Activated CD4-positive, alpha-beta T cell treated with anti-CD3 and anti-CD28 coated beads for 4 hours (primary cell): ENCODE results near the gene TMEM184B.
A peak's percentile ranks its signal among the peaks of the same experiment; 100 is the strongest.

Experiments
- DNase-seq, 2 donors: peaks; one replicate each; pipeline ENCODE4 v3.0.0-alpha.2; 2020

TMEM184B gene

DNA sequence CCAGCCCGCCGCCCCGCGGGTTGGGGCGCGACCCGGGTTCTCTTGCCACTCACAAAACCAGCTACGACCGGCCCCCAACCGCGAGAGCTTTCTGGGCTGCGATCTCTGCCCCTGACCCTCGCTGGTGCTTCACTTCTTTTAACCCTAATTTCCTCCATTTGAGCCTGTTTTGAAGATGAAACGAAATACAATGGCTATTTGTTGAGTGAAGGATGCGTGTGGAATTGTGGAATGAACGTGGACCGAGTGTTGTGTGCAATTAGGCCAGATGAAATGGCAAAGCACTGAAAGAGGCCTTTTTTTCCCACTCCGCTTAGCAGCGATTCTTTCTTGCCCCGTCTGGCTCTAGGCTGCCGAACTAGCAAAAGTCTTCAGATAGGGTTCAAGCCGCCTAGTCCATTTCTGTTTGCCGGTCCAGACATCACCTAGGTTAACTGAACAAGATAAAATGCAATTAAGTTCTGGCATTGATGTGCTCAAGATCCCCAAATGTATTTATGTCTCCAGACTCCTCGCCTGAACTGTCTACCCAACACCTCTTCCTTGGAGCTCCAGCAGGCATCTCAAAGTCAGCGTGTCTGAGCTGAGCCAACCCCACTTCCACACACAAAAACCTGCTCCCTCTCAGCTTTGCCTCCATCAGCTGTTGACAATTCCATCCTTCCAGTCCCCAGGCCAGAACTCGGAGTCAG lies 471 bp upstream of the TMEM184B start:
- no peak for DNase-seq

DNA sequence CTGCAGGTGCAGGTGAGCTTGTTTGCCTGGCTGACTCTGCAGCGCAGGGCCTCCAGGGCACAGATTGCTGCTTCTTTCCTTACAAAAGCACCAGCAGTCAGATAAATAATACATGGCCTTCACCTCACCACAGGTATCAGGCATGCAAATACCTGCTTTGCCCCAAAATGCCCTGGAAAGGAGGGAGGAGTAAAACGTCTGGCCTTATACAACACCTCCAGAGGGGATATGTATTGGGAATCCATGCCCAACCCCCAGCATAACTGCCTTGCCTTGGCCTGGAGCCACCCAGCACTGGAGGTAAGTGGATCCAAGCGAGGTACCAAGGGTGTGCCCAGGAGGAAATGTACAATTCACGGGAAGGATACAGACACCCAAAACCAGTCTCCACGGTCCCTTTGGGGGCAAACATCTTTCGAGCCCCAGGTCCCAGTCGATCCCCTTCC lies 860 bp downstream of the TMEM184B start:
- no peak for DNase-seq

DNA sequence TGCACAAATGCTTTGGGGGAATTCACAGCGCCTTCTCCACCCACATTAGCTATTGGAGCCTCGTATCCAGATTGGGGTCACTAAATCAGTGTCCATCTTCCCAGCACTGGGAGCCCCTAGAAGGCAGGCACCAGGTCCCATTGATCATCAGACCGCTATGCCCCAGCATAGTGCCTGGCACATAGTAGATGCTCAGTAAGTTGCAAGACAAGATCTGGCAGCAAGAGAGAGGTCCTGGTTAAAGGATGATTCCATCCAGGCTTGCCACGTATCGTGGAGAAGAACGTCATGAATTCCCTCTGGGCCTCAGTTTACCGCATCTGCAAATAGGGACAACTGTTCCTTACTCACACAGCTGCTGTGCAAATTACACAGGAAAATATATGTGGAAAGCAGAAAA lies 1.7 kb downstream of the TMEM184B start:
- no peak for DNase-seq

DNA sequence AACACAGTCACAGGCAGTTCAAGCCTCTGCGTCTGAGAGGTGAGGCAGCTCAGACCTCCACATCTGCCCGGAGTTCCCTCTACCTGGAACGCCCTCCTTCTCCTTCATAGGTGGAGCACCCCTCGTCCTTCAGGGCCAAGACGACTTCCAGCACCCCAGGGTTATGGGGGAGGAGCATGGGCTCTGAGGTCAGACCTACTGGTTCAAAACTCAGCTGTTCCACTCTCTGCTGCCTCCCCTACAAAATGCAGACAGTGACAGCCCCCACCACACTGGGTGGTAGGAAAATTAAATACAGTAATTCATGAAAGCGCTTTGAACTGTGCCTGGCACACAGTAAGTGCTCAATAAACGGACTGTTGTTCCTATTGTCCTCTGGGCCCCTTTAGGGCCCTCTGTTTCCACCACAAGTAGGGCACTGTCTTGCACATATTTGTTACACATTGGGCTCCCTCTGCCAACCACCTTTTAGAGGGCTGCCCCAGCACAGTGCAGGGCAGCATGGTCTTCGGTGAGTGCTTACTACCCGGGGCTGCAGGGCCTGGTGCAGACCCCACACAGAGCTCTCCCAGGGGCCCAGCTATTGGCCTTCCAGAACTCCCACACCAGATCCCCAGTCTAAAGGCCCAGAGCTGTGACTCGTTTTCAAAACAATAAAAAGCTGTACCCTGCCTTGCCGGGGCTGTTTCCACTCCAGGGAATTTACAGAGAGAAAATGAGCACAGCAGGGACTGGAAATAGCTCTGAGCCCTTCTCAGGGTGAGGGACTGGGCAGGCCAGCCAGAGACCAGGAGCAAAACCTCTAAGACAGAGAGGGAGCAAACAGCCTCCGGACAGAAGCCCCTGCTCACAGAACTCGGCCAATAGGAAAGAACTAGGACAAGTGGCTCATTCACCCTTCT lies 2.5 kb downstream of the TMEM184B start:
- DNase-seq: no peak

DNA sequence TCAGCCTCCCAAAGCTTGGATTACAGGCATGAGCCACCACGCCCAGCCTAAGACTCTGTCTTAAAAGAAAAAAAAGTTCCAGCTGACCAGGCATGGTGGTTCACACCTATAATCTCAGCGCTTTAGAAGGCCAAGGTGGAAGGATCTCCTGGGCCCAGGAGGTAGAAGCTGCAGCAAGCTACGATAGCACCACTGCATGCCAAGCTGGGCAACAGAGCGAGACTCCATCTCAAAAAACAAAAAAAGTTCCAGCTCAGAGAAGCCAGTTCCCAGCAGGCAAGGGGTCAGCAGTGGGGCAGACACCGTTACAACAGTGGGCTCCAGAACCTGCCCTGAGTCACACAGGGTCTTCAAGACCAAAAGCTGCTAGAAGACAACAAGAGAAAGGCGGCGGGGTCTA lies 3.3 kb downstream of the TMEM184B start:
- no peak for DNase-seq

DNA sequence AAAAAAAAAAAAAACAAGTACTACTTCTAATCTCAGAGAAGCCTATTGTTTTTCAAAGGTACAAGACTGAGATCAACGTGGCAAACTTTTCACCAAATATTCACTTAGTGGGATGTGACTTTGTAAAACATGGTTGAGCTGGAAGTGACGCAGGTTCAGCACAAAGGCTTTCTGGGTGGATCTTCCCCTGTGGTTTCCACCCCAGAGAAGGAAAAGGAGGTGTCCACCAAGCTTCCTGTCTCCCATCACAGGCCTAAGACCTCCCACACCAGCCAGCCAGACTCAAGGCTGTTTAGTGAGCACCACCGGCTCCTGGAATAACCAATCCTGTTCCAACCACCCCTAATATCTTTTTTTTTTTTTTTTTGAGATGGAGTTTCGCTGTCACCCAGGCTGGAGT lies 5.7 kb downstream of the TMEM184B start:
- DNase-seq: peak; percentile 34 to 43

DNA sequence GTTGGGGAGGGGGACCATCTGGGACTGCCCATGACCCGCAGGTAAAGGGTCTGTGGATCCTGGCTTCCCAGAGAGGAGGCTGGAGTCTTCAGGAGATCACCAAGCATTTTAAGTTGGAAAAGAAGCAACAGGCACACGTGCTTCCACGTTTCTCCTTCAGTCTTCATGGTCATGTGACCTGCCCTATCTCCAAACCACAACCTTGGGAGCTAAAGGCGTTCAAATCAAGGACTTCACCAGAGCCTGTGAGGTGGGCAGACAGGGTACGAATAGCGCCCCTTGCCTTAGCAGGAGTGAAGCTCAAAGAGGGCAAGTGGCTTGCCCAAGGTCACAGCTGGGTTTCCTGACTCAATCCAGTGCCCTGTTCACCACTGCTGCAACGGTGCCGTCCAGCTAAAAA lies 6.7 kb downstream of the TMEM184B start:
- DNase-seq: no peak

DNA sequence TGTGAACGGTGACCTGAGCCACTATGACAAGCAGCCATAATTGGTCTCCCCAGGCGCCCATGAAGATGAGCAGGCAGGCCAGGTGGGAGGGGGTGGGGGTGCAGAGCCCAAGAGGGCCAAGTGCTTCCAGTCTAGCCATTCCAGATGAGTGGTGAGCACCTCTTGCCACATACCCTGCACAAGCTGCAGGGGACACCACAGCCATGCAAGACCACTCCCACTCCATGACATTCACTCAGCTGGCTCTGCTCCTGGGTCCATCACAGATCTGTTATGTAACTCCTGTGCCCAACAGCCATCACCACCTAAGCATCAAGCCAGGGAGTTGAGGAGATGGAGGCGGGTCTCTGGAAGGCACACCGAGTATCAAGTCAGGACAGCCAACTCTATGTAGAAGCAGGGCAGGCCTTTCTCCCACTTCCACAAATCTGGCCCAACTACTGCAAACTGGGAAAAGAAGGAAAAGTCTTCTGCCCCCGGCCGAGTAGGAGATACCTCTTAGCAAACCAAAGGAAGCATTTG lies 8.4 kb downstream of the TMEM184B start:
- no peak for DNase-seq

DNA sequence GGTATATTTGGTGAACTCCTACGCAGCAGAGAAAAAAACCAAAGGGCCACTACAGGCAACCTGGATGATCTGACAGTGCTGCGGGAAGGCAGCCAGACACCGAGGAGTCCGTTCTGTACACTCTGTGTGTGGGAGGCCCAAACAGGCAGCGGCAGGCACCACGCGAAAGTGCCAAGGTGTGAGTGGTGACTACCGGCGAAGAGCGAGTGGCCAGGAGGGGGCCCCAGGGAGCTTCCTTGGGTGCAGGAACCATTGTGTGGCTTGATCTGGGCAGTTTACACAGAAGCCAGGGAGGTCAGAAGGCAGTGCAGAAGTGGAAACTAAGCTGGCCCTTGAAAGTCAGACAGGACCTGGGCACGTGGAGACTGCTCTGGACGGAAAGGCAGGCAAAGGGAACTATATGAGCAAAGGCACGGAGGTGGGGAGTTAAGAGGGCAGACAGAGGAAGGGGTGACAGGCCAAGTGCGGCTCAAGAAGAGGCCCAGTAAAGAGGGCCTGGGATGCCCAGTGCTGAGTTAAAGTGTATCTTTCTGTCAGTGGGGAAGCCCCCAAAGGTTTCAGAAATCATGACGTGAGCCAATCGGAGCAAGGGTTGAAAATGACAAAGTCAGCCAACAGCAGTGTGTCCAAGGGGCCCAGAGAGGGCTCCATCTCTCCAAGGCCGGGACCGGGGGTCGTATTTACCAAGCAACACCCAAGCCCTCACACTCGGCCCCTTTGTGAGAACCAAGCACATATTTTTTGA lies 10.6 kb downstream of the TMEM184B start:
- peak; percentile 34 to 45 for DNase-seq

DNA sequence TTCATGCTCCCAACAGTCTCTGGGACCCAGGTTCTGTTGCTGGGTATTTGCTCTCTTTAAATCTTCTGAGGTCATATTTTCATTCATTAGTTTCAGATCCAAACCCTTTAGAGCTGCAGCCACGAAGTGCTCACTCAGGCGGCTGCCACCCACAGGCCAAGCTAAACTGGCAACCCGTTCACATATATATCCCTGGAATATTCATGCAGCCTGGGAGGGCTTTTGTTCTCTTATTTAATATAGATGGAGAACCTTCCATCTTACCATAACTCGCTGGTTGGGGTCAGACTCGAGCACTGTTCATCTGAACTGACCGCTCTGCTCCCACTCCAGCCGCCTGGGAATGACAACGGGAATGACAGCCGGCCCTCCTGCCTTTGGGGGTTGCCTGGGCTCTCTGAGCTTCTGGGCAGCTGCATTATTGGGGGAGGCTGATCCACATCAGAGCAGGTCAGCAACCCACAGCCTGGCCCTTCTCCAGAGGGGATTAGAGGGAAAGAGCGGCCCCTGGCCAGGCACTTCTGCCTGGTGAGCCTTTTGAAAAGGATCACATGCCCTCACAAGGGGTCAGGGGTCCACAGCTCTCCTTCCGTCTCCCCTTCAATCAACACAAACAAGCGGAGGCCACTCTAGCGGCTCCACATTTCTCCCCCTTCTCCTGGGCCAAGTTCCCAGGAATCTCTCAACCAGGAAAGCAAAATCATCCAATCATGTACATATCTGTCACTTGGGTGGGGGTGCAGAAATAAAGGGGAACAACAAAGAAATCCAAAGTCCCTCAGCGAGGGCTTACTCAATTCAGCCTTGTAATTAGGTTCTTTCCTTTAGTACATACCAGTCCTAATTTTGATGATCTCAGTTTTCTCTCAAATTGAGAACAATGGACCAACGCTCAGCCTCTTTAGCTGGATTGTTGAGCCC lies 11.8 kb downstream of the TMEM184B start:
- DNase-seq: no peak

DNA sequence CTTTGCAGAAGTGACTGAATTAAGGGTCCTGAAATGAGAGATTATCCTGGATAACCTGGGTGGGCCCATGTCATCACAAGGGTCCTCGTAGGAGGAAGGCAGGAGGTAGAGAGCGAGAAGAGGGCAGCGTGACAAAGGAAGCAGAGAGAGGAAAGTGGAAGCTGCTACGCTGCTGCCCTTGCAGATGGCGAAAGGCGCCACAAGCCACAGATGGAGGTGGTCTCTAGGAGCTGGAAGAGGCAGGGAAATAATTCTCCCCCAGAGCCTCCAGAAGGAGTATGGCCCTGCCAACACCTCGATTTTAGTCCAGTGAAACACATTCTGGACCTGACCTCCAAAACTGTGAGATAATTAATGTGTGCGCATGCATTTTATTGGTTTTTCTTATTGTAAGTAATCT lies 13.4 kb downstream of the TMEM184B start:
- no peak for DNase-seq

DNA sequence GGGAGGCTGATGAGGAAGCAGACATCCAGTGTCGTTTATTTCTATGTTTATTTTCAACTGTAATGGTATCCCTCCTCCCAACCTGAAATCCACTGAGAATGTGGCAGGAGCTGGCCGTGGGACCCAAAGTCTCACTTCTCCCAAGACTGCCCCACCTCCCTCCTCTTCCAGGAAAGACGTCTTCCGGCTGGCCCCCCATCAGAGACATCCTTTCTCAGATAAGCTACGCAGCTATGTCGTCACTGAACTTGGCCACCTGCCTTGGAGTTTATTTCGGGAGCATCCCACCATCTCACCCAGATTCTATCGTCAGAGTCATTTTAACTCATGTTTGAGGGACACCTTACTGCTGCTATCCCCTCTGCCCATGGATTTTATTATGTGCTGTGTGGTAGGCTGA lies 13.9 kb downstream of the TMEM184B start:
- DNase-seq: no peak

DNA sequence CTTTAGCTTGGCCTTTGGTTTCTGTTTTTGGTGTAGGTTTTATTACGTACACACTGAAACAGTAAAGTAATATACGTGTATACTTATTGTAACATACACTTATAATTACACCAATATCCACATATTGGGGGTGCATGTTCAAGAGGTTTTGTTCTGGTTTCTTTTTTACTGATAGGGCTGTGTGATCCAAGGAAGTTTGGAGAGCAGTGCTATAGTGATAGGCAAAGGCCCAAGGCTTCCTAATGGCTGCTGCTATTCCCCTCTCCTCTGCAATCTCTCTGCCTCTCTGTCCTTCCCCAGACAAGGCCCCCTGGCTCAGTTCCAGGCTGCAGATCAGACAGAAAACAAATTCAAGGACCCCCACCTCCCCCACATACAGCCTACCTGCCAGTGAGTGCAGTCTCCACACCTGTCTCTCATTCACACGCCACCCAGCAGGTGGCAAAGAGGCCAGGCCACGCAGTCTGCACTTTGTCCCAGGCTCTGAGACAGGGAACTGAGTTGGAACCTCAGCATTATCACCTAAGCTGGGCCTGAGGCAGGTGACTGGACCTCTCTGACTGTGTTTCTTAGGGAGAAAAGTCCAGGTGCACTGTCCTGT lies 15.1 kb downstream of the TMEM184B start:
- no peak for DNase-seq

DNA sequence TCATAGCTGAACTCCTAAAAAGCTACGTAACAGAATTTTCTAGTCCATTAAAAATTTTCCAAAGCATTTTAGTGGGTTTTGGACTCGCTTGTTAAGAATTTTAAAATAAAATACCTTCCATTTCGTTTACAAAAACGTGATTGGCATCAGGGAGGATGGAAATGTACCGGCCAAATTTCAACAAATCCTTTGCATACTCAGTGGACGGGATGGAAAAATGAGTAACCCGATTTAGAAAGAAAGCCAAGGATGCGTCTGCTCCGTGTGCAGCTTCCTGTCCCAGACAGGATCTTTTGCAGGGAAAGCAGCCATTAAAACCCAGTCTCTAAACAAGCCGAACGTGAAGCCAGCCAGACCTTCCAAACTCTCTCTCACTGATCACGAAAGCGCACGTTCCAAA lies 15.6 kb downstream of the TMEM184B start:
- no peak for DNase-seq

DNA sequence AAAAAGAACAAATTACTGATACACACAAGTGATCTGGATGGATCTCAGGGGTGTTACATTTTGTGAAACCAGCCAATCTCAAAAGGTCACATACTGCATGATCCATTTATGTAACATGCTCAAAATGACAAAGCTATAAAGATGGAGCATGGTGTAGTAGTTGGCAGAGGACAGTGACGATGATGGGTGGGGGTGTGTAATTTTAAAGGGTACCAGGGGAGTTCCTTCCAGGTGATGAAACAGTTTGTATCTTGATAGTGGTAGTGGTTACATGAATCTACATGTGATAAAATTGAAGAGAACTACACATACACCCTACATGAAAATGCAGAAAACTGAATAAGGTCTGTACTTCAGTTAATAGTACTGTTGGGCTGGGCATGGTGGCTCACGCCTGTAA lies 17.1 kb downstream of the TMEM184B start:
- DNase-seq: no peak

DNA sequence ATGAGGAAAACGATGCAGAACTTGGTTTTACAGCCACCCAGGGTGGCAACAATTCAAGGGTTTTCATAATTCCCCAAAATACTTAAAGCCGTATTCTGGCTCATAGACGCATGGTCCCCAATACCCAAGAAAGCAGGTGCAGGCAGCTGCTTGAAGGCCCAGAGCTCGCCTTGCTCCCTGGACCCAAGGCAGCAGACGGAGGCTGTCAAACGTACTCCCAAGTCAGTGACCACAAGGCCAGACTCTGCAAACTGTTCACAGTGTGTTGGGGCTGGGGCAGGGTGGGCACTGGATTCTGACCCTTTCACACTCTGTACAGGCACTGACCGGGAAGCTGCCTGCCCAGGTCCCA lies 21.5 kb downstream of the TMEM184B start:
- DNase-seq: no peak

DNA sequence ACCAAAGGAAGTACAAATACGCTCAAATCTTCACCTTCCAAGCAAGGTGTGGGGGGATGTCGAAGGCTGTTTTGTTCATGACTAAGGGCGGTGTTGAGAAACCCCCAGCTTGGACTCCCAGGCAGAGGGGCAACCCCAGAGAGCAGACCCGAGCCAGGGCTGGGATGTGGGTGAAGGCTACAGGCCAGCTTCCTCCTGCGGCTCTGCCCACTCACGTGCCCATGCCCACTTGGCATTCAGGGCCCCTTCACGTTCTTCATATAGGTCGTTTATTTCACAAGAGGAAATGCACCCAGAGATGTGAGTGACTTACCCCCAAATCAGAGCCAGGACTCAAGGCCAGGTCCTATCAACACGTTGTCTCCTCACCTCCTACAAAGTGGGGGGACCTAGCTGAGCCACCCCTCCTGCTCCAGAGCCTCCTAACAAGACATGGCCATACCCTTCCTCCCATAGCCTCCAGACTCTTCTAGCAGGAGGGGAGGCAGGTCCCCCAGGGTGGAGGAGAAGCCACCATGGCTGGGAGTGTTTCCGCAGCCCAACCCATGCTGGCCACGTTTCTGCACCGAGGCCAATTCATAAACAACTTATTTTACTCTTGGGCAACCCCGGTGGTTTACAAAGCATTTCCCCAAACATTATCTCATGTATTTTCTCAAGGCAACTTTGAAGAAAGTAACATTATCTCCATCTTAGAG lies 22.0 kb downstream of the TMEM184B start:
- DNase-seq: no peak

DNA sequence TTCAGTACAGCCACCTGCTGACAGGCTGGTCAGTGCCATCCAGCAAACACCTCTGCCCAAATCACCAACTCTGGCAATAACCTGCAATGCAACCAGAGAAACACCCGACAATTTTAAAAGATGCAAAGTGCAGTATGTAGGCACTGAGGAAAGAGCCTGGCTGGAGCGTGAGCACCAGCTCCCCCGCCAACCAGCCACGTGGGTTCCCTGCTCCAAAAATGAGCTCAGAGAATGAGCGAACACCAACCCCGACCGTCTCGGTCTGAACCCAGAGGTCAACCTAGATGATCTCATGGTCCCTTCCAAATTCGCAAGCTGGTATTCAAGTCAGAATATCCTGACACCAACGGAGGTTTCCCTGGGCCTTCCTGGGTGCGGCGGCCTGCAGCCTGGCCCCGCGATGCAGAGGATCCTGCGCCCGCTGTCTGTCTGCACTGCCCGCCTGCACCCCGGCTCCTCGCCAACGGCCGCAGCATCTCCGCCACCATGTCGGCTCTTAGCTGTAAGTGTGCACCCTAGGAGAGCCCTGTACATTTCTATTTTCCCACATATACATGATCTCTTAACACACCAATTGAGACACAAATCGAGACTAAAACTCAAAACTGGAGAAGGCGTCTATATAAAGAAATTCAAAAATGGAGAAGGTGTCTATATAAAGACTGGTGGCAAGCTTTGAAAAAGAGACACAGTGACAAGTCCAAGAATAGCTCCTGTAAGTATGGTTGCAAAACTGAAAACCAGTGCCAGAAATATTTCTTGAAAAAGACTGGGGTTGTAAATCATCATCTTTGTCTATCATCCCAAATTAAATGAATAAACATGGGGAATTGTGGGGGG lies 22.8 kb downstream of the TMEM184B start:
- no peak for DNase-seq

DNA sequence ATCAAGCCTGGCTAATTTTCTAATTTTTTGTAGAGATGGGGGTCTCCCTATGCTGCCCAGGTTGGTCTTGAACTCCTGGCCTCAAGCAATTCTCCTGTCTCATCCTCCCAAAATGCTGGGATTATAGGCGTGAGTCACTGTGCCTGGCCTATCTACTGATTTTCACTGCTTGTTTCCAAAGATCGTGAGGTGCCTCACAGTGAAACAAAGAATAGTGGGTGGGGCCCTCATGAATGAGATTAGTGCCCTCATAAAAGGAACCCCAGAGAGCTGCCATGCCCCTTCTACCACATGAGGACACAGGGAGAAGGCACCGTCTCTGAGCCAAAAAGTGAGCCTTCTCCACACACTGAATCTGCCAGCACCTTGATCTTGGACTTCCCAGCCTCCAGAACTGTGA lies 23.5 kb downstream of the TMEM184B start:
- DNase-seq: no peak

DNA sequence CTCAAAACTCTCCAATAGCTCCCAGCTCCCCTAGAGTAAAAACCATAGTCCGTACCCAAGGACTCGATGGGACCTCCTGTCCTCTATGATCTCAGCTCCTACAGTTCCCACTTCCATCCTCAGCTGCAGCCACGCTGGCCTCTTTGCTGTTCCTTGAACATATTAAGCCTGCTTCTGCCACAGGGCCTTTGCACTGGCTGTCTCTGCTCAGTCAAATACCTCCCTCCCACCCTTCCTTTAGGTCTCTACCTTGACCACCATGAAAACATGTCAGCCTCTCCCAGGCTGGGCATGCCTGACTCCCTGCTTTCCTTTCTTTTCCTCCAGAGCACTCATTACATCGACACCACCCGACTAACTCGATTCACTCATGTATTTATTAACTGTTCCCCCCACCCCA lies 24.5 kb downstream of the TMEM184B start:
- no peak for DNase-seq
